GM21360 (cell line): ENCODE data around the gene AKAP13.
"Not testable (repeated sequence)": the region's sequence is repeated elsewhere in the genome, so short reads cannot be mapped to it uniquely, and the experiment has no call there.

ENCODE experiments used
- ATAC-seq: cut with Tn5 transposase; IDR thresholded peaks from one replicate; pipeline ENCODE4 v1.9.1; 2021; ENCODE audit warnings: mild to moderate bottlenecking, moderate library complexity; ENCODE audit not compliant: unreplicated experiment

Gene AKAP13

GRCh38 chr15:85794598-85795336 lies 414.4 kb downstream of the AKAP13 start, which contains the start of gene KLHL25:
KLHL25 (minus strand) TSS chr15:85794925; CDS start chr15:85769810, 25,115 bp downstream.
- peak; percentile 98 for ATAC-seq

- ATAC-seq = no peak
These were observed 415.2 kb downstream of the AKAP13 start for GRCh38 chr15:85795337-85796305.

- ATAC-seq = not testable (repeated sequence)
These were observed 416.0 kb downstream of the AKAP13 start for GRCh38 chr15:85796371-85796770.
